Activated naive CD8-positive, alpha-beta T cell treated with anti-CD3 and anti-CD28 coated beads, Interleukin-2, amount 50 U/mL, for 16 hours (primary cell): ENCODE results near the gene UMAD1.
"Not testable (repeated sequence)": the region's sequence is repeated elsewhere in the genome, so short reads cannot be mapped to it uniquely, and the experiment has no call there.

Source experiments
- DNase-seq: peaks from one replicate; pipeline ENCODE4 v3.0.0-alpha.2; 2020; ENCODE audit warnings: low read depth, low spot score

UMAD1 gene

DNA sequence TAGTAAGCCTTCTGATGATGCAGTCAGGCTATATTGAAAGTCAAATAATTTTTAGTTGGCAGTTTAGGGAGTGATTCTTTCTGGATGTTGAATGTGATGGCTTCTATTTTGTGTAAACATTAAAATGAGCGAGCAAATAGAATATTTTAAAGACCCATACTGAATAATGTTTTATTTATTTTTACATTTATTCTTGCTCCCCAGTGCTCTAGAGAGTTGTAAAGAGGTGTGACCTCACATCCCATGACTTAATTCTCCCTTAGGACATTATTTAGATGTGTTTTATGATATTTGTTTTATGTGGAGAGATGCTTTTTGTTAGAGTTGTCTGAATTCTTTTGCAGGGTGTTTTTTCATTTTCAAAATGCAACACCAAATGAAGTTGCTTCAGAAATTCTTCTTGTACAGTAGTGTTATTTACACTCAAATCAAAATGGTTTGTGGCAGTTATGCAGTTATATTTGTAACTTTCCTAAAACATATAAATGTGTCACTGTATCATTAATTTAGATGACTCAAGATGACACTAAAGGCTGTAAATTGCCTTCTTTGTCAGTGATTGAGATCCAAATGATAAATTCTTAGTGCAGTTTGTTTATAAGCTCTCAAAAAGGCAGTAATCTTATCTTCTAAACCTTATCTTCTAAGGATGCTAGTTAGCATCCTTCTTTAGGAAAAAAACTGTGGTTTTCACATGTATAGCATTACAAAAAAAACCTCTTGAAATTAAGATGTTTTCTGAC, 12.4 kb downstream of the UMAD1 start:
- DNase-seq, result no peak

DNA sequence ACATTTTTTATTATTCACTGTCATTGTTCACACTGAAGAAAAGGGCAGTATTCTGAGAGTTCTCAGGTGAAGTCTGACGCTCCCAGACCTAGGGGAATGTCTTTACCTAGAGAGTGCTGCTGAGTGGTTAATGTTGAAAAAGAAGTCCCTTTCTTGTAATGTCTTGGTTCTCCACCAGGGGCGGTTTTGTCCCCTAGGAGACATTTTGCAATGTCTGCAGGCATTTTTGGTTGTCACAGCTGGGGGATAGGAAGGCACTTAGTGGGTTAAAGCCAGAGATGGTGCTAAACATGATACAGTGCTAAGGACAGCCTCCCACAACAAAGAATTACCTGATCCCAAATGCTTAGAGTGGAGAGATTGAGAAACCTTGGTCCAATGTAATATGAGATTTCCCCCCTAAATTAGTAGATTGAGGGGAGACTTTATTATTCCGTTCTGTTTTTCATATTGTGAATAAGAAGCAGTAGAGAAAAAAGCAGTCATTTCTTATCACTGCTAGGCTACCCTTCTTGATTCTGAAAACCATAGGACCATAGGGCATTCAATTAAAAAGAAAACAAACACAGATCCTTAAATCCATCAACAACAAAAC, 13.1 kb downstream of the UMAD1 start:
- DNase-seq, result no peak

DNA sequence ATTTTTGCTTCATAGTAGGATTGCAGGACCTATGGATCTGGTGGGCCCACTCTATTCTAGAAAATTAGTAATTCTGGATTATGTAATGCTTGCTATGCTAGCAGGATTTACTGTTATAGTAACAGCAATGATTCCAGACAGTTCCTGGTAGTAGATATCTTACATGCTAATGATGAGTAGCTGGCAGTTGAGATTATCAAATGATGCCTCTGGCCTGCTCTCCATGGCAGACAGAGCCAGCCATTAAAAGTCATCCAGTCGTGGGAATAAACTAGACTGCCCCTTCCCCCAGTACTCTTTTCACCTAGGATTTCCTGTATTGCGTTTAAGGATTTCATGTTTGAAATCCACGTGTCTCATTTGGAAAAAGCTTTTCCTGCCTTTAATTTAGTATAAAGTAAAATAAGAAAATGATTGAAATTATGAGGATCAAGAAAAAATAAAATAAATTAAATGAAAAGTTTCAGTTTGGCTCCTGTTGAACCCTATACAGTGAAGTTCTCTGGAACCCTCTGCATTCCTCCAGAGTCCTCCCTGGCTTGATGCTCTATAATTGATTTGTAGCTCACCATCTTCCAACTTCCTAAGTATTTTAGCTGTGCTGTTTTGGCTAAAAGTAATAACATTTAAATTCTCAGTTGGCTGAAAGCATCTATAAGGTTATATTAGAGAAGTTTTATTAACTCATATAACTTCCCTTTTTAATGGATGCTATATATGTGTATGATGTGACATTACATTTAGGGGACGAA, 14.6 kb downstream of the UMAD1 start:
- no peak for DNase-seq

DNA sequence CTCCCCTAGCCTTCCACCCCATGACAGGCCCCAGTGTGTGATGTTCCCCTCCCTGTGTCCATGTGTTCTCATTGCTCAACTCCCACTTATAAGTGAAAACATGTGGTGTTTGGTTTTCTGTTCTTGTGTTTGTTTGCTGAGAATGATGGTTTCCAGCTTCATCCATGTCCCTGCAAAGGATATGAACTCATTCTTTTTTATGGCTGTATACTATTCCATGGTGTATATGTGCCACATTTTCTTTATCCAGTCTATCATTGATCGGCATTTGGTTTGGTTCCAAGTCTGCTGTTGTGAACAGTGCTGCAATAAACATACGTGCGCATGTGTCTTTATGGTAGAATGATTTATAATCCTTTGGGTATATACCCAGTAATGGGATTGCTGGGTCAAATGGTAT, 15.9 kb downstream of the UMAD1 start:
- not testable (repeated sequence) for DNase-seq

DNA sequence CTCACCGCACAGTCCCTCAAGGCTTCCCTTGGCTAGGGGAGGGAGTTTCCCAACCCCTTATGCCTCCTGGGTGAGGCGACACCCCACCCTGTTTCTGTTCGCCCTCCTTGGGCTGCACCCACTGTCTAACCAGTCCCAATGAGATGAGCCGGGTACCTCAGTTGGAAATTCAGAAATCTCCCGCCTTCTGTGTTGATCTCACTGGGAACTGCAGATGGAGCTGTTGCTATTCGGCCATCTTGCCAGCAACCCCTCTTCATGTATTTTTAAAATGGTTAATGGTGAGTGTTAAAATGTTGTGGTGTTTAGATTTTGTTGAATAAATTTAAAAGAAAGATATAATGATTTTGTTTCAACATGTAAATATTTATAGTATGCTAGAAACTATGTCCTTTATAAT, 22.0 kb downstream of the UMAD1 start:
- DNase-seq, result no peak

DNA sequence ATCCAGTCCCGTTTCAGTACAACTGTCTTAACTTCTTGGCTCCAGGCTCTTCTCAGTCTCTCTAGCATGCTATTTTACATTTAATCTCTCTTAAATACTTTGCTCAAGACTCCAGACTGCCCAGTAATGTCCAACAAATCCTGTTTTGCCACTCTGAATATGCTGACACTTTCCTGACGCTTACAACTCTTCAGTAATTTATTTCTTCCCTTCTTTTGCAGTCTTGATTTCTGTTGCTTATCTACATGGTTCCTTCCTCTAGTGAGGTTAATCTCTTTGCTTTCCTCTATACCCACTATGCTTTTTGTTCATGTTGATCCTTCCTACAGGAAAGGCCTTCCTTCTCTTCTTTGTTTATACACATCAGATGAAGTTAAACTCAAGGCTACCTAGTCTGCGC, 23.7 kb downstream of the UMAD1 start:
- DNase-seq, result no peak

DNA sequence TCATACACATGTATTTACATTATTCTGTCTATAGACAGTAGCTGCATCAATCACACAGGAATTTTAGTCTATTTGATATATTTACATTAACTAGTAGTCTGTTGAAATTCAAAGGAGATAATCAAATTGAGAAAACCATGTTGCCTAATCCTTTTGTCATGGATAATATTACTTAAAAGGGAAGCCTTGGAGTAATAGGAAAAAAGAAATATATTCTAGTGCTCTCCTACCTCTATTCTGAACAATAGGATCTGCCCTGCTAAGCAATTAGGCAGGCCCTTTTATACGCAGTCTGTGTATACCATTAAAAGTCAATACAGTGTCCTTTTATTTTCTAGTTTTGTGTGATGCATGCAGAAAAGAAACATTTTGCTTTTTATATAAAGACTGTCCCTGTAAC, 24.5 kb downstream of the UMAD1 start:
- DNase-seq, result no peak

DNA sequence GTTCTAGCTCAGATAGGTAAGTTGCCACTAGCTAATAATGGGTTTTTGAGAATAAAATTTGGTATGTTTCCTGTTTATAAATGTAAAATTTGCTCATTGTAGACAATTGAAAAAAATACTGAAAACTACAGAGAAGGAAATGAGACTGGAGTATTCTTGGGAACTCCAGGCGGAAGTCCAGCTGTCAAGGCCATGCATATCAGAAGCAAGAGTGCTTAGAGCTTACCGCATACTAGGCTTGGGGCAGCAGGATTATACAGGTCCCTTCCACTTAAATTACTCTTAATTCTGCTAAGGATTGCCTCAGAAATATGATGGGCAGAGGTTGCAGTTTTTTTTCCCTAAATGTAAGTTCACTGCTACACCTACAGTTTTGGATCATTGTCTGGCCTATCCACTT, 26.6 kb downstream of the UMAD1 start:
- DNase-seq, result no peak

DNA sequence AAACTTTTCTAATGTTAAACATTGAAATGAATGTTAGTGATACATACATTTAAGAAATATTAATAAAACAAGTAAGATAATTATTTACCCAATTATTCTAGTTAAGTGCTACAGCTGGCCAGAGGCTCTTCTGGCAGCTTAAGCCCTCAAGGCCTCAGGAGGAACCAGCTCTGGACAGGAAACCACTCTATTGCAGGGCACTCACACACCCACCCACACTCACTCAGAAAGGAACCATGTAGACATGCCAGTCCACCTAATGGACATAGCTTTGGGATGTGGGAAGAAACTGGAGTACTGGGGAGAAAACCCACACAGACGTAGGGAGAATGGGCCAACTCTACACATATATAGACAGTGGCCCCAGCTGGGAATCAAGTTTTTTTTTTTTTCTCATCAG, 28.2 kb downstream of the UMAD1 start:
- DNase-seq, result no peak

DNA sequence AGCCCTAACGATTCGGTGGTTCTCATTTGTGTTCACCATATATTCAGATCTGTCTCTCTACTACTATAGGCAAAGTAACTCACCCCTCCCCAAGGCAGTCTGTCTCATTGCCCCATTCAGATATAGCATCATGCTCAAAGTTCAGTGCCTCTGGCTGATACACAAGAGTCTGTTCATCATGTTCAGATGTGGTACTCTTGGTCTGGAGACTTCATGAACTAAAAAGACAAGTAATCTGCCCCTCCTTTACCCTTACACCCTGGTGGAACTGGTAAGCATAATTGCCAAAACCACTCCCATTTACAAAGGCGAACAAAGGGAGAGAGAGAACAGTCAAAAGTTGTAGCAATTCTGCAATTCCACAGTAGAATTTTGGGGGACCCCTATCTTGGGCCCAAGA, 29.9 kb downstream of the UMAD1 start:
- DNase-seq, result no peak

DNA sequence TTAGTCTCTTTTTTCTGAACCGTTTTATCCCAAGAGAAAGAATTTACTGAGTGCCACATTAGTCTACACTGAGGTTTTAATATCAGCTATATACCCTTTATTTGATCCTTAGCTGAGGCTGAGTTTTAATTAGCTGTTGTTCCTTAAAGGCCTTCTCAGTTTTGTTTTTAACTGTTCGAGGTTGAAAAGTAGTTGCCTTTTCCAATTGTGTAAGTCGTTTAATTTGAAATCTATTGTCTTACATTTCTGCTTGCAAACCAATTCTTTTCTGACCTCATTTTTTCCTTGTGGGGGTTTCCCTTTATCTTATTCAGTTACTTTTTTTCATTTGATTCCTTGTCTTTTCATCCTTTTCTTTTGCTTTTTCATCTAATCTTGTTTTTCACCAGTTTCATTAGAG, 30.8 kb downstream of the UMAD1 start:
- no peak for DNase-seq

DNA sequence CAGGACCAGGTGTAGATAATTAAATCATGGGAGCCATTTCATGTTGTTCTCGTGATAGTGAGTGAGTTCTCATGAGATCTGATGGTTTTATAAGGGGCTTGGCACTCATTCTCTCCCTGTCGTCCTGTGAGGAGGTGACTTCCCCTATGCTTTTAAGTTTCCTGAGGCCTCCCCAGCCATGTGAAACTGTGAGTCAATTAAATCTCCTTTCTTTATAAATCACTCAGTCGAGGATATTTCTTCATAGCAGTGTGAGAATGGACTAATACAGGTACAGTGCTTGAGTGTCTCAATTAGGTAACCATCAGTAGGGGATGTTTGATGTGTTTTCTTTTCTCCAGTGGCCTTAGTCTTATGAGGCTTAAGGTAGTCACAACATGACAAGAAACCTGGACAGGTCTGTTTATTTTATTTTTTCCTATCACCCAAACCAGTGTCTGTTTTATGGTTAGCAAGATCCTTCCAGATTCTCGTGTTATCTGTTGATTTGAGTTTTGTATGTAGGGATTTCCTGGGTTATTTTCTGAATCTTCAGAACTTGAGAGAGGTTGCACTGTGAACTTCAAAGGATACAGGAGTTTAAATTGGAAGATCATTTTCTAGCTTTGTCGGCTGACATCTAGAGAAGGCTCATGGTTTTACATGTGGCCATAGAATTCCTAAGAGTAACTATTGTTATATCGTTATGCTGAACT, 32.1 kb downstream of the UMAD1 start:
- DNase-seq, result no peak

DNA sequence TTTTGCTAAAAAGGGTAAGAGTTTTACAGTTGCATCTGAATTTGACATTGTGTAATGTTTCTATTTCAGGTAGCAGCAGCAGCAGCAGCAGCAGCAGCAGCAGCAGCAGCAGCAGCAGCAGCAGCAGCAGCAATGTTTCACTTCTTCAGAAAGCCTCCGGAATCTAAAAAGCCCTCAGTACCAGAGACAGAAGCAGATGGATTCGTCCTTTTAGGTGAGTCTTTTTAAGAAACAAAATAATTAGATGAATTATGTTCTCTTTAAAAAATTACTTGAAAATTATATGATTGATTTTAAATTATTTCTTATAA, 32.6 kb downstream of the UMAD1 start:
- DNase-seq, result no peak

DNA sequence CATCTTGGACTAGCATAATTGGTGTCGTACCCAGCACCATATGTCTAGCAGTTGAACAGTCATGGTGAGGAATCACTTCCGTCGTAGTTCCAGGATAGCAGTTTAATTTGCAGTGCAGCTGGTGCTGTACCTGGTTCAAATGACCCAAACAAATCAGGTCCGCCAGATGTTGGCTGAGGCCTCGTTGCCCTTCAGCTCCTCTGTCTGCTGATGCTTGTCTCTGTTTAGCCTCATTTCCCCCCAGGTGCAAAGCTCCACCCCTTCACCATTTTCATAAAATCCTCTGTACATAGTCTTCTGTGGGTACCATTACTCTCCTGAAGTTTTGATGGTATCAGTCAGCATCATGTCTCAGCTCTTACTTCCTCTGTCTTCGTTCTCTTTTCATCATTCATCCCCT, 35.1 kb downstream of the UMAD1 start:
- no peak for DNase-seq

DNA sequence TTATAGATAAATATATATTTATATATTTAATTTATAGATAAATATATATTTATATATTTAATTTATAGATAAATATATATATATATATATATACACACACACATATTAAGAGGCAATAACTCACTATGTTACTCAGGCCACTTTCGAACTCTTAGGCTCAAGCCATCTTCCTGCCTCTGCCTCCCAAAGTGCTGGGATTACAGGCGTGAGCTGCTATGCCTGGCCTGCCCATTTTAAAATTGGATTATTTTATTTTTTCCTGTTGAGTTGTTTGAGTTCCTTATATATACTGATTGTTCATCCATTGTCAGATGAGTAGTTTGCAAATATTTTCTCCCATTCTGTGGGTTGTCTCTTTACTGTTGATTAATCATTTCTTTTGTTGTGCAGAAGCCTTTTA, 39.1 kb downstream of the UMAD1 start:
- not testable (repeated sequence) for DNase-seq

DNA sequence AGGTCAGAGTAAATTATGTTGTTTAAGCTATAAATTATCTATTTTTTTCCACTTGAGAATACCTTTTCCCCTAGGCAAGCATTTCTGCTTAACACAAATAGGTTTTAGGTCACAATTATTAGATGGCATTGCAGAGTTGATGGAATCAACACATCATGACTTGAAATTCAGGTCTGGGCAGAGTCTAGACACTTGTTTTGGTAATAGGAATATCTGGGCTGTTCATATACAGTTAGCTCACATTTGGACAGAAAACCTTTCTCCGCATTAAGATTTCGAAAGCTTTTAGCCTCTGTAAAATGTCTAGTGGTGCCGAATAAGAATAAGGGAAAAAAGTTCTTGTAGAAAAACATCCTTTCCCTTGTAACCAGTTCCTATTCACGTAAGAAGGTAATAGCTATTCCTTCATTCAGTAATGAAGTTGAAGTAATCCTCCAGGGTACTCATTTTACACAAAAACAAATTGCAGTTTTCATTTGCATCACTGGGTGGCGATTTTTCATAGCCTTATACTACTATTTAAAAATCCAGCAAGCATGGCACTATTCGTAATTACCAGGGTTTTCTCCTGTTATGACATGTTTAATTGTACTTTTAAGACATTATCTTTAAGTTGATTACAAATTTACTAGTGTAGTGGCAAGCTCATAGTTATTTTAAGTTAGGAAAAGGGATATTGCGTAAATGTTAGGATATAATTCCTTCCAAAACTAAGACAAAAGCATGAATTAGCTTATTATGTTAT, 40.8 kb downstream of the UMAD1 start:
- no peak for DNase-seq

DNA sequence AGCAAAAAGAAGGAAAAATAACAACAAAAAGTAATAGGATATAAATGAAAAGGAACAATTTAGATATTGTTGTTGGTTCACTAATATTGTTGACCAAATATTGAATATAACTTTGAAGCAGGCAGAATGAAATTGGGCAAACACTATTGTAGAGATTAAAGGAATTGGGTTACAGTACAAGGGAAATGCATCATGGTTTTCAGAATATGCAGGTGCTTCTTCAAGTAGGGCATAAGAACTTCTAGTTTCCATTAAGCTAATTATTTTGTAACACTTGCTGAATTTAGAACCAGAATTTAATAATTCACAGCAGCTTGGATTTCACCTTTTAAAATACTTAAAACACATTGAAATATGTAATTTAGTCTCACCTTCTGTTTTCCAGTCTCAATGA, 41.4 kb downstream of the UMAD1 start:
- no peak for DNase-seq

DNA sequence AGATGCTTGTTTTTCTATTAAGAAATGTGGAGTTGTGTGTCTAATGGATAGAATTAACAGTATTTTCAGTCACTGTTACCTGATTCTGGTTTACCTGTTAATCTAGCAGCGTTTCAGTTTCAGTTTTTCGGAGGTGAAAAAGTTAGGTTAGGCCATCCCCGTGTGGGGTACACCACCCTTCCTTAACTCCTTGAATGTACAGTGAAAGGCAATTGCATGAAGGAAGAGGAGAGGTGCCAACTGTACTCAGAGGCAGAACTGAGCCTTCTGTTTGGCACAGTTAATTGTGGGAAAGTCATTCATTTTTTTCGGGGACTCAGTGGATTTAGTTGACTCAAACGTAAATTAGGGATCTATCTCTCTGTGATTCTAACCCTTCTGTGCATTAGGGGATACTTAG, 42.3 kb downstream of the UMAD1 start:
- no peak for DNase-seq

DNA sequence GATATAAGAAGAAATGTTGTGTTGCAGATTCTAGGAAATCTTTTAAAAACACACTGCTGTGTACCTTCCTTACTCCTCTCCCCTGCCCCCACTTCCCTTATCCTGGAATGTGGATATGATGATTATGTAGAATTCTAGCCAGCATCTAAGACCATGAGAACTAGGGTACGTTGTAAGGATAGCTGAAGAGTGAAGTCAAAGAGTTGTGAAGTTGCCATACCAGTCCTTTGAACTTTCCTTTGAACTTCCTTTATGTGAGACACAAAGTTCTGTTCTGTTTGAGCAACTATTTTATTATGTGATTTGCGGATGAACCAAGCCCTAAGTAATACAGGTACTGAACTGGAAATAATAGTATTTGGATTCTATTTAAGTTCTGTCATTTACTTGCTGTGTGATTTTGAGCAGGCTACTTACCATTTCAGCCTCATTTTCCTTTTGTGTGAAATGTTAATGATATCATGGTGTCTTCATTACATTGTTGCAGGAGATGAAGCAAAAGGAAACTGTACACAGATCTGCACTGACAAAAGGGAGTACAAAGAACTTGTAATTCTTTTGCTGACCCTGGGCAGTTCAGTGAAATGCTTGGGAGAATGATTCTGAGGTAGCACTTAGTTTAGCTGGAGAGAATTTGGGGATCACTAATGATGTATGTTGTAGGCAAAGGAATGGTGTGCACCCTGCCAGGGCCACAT, 46.4 kb downstream of the UMAD1 start:
- no peak for DNase-seq

DNA sequence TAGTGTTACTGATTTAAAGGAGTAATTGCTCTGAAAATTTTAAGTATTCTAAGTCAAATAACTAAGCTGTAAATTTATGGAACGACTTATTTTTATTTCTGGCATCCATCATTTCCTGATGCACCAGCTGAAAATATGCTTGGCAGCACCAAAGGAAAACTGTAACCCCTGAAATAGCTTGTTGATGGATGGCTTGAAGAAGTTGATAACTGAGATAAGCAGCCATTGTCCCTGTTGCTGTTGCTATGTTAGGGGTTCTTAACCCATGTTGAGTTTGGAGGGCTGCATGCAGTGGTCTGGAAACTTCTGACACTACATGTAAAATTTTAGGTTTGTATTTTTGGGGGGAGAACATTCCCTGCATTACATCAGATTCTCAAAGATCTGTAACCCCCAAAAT, 47.2 kb downstream of the UMAD1 start:
- DNase-seq, result no peak

DNA sequence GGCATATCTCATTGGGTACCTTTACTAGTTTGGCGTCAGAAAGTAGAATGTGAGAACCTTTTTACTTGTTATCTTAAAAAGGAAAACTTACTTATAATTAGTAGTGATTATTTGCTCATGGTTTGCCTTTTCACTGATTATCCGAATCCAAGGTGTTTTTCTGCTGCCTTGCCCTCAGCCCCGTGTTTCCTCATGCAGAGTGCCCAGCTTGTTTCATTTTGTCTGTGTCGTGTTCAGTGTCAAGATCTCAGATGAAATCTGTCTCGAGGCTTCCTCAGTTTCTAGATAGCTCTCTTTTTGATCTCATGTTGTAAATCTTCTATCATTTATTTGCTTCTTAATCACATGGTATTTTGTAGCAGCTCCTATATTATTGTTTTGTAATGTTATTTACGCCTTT, 47.8 kb downstream of the UMAD1 start:
- no peak for DNase-seq
